Stimulated activated CD4-positive, alpha-beta T cell treated with anti-CD3 and anti-CD28 coated beads, Interleukin-1b, Interleukin-23, amount 100 ng/mL, for 24 hours (primary cell): ENCODE data around the gene GOSR1.
"Not testable (repeated sequence)": the region's sequence is repeated elsewhere in the genome, so short reads cannot be mapped to it uniquely, and the experiment has no call there.

Experiments
- DNase-seq, 4 experiments: peaks; one replicate each; pipeline ENCODE4 v3.0.0-alpha.2; 2020; ENCODE audit warnings: low read depth in 4 of 4, low spot score in 1 of 4

The GOSR1 gene

DNA sequence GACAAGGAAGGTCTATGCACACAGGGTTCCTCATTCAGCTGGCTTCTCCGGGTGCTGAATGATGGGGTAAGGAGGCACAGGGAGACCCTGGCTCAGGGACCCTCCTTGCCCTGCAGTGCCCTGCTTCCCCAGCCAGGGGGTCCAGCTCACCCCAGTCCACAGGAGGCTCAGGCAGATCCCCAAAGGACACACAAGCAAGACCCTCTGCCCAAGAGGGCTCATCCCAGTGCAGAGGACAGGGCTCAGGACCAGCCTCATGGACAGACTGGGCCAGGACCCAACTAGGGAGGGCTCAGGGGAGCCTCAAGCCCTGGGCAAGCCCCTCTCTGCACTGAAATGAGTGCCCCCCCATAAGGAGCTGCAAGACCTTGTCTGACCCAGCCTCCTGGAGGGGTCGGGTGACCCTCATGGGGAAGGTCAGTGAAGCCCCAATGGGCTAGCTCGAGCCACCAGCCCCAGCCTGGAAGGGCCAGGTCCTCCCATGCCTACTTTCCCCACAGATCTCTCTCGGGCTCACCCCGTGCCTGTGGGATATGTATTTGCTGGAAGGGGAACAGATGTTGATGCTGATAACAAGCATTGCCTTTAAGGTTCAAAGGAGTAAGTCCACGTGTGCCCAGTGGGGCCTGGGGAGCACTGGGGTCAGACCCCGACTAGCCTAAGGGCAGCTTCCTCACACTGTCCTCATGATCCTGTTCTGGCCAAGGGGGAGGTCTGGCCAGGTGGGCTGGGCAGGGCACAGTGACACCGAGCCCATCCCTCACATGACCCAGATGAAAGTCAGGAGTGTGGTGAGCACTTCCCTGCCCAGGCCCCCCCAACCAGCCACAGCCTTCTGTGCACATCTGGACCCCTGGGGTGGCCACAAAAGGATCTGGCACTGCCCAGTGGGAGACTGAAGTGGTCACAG, 83.2 kb downstream of the GOSR1 start:
- not testable (repeated sequence) for DNase-seq

- DNase-seq, result not testable (repeated sequence)
These were observed 84.6 kb downstream of the GOSR1 start for GRCh38 chr17:30561766-30562165.

DNA sequence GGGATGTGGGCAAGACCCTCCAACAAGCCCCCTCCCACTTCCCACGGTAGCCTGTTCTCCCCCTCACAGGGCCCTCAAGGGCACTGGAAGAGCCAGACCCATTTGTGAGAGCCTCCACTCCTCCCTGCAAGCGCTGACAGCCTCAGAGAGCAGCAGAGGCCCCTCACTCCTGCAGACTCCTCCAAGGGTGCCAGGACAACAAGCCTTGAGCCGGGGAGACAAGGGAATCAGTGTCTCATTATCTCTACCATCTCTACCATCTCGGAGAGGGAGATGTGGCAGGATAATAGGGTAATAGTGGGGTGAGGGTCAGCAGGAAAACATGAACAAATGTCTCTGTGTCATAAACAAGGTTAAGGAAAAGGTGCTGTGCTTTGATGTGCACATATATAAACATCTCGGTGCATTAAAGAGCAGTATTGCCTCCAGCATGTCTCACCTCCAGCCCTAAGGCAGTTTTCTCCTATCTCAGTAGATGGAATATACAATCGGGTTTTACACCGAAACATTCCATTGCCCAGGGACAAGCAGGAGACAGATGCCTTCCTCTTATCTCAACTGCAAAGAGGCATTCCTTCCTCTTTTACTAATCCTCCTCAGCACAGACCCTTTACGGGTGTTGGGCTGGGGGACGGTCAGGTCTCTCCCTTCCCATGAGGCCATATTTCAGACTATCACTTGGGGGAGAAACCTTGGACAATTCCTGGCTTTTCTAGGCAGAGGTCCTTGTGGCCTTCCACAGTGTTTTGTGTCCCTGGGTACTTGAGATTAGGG, 86.1 kb downstream of the GOSR1 start:
- not testable (repeated sequence) for DNase-seq

DNA sequence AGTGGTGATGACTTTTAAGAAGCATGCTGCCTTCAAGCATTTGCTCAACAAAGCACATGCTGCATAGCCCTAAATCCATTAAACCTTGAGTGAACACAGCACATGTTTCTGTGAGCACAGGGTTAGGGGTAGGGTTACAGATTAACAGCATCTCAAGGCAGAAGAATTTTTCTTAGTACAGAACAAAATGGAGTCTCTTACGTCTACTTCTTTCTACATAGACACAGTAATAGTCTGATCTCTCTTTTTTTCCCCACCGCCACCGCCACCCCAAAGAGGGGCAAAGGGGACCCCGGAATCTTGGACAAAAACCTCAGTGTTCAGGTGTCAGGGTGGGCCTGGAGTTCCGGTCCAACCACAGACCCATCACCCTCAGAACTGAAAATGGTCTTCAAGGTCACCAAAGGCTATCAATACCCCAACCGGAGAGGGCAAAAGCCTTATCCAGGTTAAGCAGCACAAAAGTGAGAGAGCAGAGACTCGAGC, 86.7 kb downstream of the GOSR1 start:
- not testable (repeated sequence) for DNase-seq

GRCh38 chr17:30564422-30565072, 87.3 kb downstream of the GOSR1 start:
- DNase-seq, result not testable (repeated sequence)

DNA sequence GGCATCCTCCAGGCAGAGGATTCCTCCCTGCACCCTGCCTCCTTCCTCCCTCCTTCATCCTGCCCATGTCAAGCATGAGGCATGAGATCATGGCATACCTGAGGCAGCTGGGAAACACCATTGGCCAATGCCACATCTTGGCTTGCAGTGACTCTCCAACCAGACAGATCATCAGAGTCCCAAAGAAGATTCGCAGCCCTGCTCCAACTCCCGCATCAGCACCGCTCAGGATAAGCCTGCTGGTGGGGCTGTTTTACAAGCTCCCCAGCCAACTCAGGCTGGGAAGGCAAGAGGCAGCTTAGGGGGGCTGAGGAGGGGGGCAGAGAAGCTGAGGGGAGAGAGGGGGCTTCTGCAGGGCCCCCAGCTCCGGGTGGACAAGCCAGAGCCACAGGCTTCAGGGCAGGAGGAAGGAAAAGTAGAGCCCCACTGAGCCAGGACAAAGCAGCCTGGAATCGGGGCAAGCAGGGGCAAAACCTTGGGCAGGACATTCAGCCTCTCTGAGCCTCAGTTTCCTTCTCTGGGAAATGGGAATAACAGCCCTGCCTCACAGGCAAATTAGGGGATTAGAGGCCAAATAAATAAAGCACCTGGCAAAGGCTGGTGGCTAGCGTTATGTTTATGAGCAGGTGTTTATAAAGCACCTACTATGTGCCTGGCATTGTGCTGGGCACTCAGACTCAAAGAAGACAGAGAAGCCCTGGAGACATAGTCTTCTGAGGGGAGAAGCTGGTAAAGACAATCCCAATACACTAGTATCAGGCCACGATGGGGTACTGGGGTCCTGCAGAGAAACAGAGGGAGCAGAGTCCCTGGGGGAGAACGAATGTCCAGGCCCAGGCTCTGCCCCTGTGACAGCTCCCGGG, 88.1 kb downstream of the GOSR1 start:
- DNase-seq, result no peak

DNA sequence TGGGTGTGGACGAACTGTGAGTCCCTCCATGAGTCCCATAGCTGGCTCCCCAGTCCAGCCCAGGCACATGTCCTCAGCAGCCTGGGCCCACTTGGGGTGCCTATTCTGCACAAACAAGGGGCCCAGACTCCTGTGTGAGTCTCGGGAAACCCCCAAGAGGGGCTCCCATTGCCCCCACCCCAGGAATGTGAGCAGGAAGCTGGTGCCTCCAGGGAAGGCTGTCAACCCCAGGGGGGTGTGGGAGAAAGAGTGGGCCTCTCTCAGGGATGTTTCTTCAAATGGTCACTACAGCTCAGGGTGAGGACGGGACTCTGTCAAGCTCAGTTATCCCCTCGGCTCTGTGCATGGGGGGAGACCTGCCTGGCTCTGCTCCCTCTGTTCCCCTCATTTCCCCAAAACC, 88.9 kb downstream of the GOSR1 start:
- not testable (repeated sequence) for DNase-seq

DNA sequence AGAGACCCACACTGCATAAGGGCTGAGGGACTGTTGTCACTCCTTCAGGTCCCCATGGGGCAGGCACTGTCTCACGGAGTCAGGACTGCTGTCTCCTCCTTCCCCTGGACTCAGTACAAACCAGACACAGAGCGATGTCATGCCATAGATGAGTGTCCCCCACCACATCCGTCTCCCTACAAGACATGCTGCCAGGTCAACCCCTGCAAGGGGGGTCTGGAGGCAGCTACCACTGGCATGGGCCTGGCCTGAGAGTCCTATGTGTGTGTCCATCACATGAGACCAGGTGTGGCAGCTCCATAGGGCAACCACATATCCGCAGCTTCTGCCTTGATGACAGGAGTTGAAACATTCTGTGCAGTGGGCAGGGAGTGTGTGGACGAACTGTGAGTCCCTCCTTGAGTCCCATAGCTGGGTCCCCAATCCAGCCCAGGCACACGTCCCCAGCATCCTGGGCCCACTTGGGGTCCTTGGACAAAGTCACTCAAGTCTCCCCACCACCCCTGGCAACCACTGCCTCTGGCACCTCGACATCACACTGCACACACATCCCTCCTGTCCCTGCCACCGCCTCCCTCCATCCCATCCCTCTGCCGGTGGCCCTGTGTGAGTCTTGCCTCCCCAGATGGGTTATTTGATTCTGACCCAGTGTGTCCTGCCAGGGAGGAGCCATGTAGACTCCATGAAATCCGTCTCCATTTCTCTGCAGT, 89.5 kb downstream of the GOSR1 start:
- not testable (repeated sequence) for DNase-seq

- DNase-seq, result no peak
These were observed 90.3 kb downstream of the GOSR1 start for GRCh38 chr17:30567231-30568116.

DNA sequence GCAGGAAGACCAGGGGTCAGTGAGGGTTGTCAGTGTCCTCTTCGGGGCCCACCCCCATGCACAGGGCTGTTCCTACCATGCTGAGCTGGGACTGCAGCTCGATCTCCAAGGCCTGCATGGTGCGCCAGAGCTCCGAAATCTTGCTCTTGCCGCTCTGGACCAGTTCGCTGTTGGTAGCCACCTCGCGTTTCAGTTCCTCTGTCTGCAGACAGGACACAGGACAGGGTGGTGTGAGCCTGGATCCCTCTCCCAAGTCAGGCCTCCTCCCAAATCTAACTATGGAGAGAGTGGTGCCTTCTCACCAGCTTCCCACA, 90.9 kb downstream of the GOSR1 start:
- DNase-seq, result no peak

- DNase-seq, result not testable (repeated sequence)
These were observed 92.4 kb downstream of the GOSR1 start for GRCh38 chr17:30569531-30570175.

- no peak for DNase-seq
These were observed 93.0 kb downstream of the GOSR1 start for GRCh38 chr17:30570191-30570590.

DNA sequence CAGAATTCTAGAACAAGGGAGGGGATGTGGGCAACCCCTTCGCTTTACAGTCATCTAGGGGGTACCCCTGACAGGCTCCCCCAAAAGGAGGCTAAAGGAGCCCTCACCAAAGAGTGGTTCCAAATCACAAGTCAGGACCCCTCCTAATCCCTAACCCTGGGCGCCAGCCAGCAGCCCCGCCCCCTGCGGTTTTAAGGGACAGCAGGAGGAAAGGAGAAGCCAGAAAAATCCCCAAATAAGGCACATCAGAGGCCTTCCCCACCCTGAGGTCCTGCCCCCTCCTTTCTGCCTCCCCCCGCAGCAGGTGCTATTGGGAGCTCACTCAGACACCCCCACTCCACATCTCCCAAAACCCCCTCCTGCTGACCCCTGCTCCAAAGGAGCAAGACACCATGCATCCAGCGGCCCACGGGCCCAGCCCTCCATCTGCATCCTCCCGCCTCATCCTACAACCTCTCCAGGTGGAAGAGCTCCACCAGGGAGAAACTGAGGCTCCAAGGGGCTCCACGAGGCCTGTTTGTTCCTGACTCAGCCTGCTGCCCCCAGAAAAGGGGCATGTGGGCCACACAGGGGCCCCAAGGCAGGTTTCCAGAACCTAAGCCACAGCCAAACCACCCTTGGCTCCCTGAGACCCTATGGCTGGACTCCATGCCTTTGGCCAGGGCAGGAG, 93.5 kb downstream of the GOSR1 start:
- no peak for DNase-seq

DNA sequence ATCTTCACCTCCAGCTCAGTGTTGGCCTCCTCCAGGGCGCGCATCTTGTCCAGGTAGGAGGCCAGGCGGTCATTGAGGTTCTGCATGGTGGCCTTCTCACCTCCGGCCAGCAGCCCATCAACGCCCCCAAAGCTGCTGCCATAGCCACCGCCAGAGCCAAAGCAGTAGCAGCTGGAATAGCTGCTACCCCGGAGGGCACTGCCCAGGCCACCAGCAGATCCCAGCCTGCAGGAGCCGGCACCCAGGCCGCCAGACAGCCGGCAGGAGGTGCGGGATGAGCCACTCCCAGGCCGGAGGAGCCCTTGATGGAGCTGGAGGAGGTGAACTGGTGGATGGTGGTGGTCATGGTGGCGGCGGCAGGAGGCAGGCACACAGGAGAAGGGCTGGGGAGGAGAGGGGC, 94.2 kb downstream of the GOSR1 start:
- DNase-seq, result not testable (repeated sequence)

DNA sequence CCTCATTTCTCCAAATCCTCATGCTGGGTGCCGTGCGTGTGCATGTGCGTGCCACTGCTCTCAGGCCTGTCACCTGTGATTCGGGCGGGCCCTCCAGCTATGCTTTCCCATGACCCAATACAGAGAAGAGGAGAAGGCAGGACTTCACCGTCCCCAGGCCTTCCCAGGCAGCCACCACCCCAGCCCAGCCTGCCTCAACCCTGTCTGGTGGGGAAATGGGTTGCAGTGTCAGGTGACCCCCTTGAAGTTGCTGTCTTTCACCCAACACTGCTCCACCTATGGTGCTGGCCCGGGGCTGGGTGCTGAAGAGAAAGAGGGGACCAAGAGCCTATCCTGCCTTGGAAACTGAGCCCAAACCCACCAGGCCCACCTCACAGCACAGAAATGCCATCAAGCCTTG, 94.7 kb downstream of the GOSR1 start:
- no peak for DNase-seq

DNA sequence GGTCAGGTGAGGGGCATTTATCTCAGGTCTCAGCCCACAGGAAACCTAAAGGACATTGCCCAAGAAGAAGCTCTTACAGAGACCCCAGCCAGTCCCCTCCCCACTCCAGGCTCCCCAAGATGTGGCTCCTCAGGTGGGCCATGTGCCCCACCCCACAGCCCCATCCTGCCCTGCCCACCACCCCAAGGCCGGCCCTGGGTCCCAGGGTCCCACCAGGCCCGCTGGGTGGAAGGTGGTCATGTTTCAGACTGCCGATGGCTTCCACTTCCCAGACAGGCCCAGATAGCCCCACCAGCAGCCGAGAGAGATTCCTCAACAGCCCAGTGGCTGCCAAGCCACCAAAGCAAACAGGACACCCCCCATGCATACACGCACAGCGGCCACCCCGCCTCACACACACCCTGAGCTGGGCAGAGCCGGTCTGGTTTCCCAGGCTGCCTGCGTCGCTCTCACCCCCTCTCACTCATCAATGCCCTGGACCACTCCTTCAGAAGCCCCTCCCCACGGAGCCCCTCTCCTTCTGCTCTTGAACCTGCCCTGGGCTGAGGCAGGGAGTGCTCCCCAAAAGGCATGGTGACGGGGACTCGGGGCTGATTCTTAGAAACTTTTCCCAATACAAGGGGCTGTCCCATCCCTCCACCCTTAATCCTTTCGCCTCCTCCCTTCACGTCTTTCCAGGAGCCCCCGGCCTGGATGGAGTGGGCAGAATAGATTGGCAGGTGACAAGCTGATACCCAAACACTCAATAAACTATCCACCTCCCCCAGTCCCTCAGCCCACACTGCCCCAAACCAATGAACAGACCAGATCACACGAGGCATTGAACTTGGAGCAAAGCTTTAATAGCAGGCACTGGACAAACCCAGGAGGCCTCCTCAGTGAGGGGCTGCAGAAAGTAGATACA, 95.7 kb downstream of the GOSR1 start:
- not testable (repeated sequence) for DNase-seq

DNA sequence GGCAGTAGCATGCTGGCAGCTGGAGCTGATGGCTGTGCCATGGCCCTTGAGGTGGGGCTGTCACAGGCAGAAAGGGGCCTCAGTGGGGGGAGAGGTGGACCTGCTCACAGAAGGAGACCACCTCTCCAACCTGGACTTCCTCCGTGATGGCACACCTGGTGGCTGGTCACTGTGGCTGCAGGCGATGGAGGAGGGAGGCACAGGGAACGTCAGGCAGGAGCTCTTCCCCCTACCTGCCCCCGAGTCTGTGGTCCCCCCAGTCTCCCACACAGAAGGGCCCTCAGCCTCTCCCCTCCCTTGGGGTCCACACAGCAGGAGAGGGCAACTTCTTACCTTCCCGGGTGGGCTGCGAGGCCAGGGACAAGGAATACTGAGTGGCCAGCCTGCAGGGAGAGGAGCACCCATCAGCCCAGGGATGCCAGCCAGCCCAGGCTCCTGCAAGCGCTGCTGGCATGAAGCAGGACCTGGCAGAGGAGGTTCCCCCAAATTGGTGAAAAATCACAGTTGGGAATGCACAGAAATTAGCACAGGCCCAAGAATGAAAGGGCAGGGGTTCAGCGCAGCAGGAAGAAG, 96.5 kb downstream of the GOSR1 start:
- no peak for DNase-seq
